Measurements from ENCODE around the gene C7orf57.
A peak's percentile ranks its signal among the peaks of the same experiment; 100 is the strongest.

Gene C7orf57

DNA sequence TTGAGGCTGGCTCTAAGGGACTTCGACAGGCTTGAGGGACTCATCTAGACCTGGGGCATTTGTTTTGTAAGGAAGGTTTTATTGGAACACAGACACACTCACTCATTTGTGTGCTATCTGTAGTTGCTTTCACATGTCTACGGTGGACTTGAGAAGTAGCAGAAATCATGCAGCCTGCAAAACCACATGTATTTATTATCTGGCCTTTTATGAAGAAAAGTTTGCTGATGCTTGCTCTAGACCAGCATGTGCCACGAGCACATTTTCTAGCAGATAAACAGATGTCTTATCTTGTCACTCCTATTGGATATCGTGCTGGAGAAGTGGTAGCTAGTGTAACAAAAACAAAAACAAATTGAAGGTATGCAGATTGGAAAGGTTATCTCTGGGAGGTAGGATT lies 63.5 kb downstream of the C7orf57 start:
- no peak for TF ChIP-seq CTCF (conservative IDR thresholded peaks at IDR 0.05; ENCODE audit: low read depth, low read length)
- peak; percentile 40 for DNase-seq (ENCODE audit: low read depth)
- H3K4me3 ChIP-seq (ENCODE audit: low read depth, low read length), result no peak overlapping the region

- no peak for DNase-seq (ENCODE audit: low read depth)
- no peak for TF ChIP-seq CTCF (conservative IDR thresholded peaks at IDR 0.05; ENCODE audit: low read depth, low read length)
- H3K4me3 ChIP-seq (ENCODE audit: low read depth, low read length), result no peak overlapping the region
These were observed 64.4 kb downstream of the C7orf57 start for GRCh38 chr7:48099781-48100180.

- DNase-seq (ENCODE audit: low read depth), result no peak
- no peak for TF ChIP-seq CTCF (conservative IDR thresholded peaks at IDR 0.05; ENCODE audit: low read depth, low read length)
These were observed 66.0 kb downstream of the C7orf57 start for GRCh38 chr7:48101352-48101751.

DNA sequence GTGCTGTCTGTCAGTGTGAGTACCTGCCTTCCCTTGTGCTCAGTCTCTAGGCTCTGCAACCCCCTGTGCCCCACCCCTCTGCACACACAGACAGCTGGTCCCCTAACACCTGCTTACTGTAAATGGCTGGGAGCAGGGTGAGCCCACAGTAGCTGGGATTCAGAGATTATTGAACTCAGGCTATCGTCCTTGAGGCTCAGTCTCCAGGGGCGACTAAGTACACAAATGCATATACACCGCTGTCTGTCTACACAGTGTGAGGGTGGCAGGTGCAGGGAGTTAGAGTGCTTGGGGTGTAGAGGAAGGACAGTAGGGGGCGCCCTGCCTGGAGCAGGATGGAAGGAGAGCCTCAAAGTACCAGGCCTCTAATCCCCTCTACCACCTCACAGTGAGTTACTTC lies 66.6 kb downstream of the C7orf57 start:
- peak; percentile 54 for TF ChIP-seq CTCF (conservative IDR thresholded peaks at IDR 0.05; ENCODE audit: low read depth, low read length)
- no peak overlapping the region for H3K4me3 ChIP-seq (ENCODE audit: low read depth, low read length)
- no peak for DNase-seq (ENCODE audit: low read depth)

More at GRCh38 chr7:48101352-48101751, 66.0 kb downstream of the C7orf57 start:
- no peak overlapping the region for H3K4me3 ChIP-seq (ENCODE audit: low read depth, low read length)

DNA sequence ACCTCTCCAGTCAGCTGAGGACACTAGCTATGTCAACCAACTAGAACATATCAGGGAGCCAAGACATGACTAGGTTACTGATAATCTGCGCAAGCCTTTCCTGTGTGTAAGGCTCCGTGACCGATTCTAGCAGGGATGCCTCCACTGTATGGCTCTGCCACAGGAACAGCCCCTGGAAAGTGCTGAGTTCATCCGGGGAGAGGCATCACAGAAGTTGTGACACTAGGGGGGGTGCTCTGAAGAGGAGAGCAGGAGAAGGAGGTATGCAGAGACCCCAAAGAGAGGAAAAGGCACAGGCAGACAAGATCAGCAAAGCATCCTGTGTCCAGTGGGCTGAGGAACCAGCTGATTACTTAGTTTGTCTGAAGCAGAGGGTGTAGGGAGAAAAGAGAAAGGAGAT lies 67.2 kb downstream of the C7orf57 start:
- no peak overlapping the region for H3K4me3 ChIP-seq (ENCODE audit: low read depth, low read length)
- no peak for DNase-seq (ENCODE audit: low read depth)
- no peak for TF ChIP-seq CTCF (conservative IDR thresholded peaks at IDR 0.05; ENCODE audit: low read depth, low read length)

GRCh38 chr7:48105045-48105444 lies 69.7 kb downstream of the C7orf57 start:
- no peak for TF ChIP-seq CTCF (conservative IDR thresholded peaks at IDR 0.05; ENCODE audit: low read depth, low read length)
- no peak overlapping the region for H3K4me3 ChIP-seq (ENCODE audit: low read depth, low read length)
- DNase-seq (ENCODE audit: low read depth), result no peak

DNA sequence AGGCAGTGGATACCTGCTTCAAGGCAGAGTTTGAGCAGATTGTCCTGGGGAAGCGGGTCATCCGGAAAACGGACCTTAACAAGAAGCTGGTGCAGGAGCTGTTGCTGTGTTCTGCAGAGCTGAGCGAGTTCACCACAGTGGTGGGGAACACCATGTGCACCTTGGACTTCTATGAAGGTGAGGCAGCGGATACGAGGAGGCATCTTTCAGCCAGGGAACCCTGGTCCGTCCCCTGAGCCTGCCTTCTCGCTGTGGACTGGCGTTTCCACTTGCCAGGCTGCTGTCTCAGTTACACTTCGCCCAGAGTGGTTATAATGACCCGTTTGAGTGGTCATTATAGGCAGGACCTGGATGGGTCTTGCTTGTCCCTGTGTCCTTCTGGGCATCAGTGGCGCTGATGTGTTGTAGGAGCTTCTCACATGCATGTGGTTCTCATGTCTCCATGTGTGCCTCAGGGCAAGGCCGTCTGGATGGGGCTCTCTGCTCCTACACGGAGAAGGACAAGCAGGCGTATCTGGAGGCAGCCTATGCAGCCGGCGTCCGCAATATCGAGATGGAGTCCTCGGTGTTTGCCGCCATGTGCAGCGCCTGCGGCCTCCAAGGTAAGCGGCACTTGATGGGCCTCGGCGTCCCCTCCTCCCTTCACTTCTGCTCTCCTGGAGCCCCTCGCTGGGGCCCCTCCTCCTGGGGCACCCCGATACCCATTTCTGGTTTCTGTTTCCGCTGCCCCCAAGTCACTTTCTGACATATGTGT lies 71.7 kb downstream of the C7orf57 start:
- no peak for DNase-seq (ENCODE audit: low read depth)
- no peak overlapping the region for H3K4me3 ChIP-seq (ENCODE audit: low read depth, low read length)
- TF ChIP-seq CTCF (conservative IDR thresholded peaks at IDR 0.05; ENCODE audit: low read depth, low read length), result no peak

Data from choroid plexus epithelial cell (primary cell).